HEK293T (cell line): ENCODE data around the gene FAM171A1.

Experiments
- ARNT ChIP-seq: fragments of 450-650 bp; IDR thresholded peaks from 2 replicates; pipeline ENCODE4 v1.6.1; 2017; ENCODE audit warnings: mild to moderate bottlenecking
- BHLHE40 ChIP-seq: fragments of 450-650 bp; IDR thresholded peaks from 2 replicates; pipeline ENCODE4 v1.6.1; 2016; ENCODE audit warnings: mild to moderate bottlenecking, moderate library complexity, borderline replicate concordance
- FOXA1 ChIP-seq: fragments of 450-650 bp; IDR thresholded peaks from 2 replicates; pipeline ENCODE4 v1.6.1; 2016; ENCODE audit warnings: mild to moderate bottlenecking
- FOXK2 ChIP-seq: fragments of 450-650 bp; IDR thresholded peaks from 2 replicates; pipeline ENCODE4 v1.6.1; 2016; ENCODE audit warnings: mild to moderate bottlenecking
- L3MBTL2 ChIP-seq: fragments of 450-650 bp; conservative IDR thresholded peaks from 2 replicates; pipeline ENCODE4 v1.6.1; 2016; ENCODE audit warnings: mild to moderate bottlenecking
- NFRKB ChIP-seq: fragments of 450-650 bp; IDR thresholded peaks from 2 replicates; pipeline ENCODE4 v1.6.1; 2016; ENCODE audit warnings: mild to moderate bottlenecking, moderate library complexity
- SP1 ChIP-seq: fragments of 450-650 bp; IDR thresholded peaks from 2 replicates; pipeline ENCODE4 v1.6.1; 2017
- SUZ12 ChIP-seq: fragments of 450-650 bp; IDR thresholded peaks from 2 replicates; pipeline ENCODE4 v1.6.1; 2016; ENCODE audit warnings: mild to moderate bottlenecking
- TARDBP ChIP-seq: fragments of 450-650 bp; IDR thresholded peaks from 2 replicates; pipeline ENCODE4 v1.6.1; 2016
- TF ChIP-seq, protein P1 (sequence below): fragments of 450-650 bp; IDR thresholded peaks from 2 replicates; pipeline ENCODE4 v1.6.1; 2016

- TF ChIP-seq NFRKB (no peak), ARNT (no peak), BHLHE40 (no peak), FOXA1 (no peak), SUZ12 (no peak), TARDBP (no peak), FOXK2 (no peak), SP1 (no peak), L3MBTL2 (no peak)
- TF ChIP-seq, protein P1, sequence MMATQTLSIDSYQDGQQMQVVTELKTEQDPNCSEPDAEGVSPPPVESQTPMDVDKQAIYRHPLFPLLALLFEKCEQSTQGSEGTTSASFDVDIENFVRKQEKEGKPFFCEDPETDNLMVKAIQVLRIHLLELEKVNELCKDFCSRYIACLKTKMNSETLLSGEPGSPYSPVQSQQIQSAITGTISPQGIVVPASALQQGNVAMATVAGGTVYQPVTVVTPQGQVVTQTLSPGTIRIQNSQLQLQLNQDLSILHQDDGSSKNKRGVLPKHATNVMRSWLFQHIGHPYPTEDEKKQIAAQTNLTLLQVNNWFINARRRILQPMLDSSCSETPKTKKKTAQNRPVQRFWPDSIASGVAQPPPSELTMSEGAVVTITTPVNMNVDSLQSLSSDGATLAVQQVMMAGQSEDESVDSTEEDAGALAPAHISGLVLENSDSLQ = no peak
These were observed 125.6 kb downstream of the FAM171A1 start for GRCh38 chr10:15245530-15245929.
